ENCODE results near the gene LHX3. TPM values are rescaled to one million over a fixed set of nuclear protein-coding genes. Genes with fewer than 3 reads are reported as not detected.

LHX3 gene
- total RNA-seq, 2 experiments from 2014 or later = not detected

DNA sequence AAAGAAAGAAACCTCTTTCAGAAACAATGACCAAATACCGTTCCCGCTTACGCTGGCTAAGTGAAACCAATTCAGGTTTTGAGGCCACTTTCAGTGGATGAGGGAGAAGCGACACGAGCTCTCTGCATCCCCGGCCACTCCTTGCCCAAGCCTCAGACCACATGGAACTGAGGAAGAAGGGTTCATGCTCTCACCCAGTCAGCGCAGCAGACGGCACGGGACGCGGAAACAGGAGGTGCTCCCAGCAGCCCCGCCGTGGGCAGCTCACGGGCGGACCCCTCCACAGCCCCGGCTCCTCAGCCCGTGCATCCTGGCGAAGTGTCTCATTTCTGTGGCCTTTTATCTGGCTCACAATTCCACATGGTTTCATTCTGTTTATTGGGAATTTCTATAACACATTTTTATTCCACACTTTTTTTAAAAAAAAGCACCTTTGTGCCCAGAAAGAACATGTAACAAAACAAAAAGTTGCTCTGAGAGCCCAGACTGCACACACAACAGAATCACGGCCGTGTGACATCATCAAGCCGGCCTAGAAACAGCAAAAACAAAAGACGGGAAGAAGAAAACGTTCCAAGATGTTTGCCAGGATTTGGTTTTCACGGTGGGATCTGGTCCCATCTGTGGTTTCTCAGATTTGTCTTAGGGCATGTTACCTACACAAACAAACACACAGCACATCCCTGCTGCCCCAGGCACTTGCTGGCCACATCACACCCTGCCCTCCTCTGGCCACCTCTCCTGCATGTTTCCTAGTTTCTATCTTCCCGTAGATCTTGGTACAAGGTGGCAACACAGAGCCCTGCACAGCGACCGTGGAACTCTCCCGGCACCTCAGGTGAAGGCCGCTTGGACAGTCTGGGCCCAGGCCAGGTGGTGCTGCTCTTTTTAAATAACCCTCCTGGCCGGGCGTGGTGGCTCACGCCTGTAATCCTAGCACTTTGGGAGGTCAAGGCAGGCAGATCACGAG, 24.5 kb upstream of the LHX3 start:
- CTCF ChIA-PET = no interaction called here
- no peak overlapping the region for H3K4me3 Mint-ChIP-seq
- peak overlapping the region; percentile 17 for H3K27ac Mint-ChIP-seq
- H3K4me1 Mint-ChIP-seq = peaks cover 50% of the 10 kb centered on the region
- POLR2A ChIA-PET = no interaction called here
- H3K27me3 Mint-ChIP-seq = no peaks in the 10 kb centered on the region
- no peaks in the 10 kb centered on the region for H3K9me3 Mint-ChIP-seq
- no peaks in the 10 kb centered on the region for H3K36me3 Mint-ChIP-seq (ENCODE audit: low read depth)
- no peak for DNase-seq

GRCh38 chr9:136228107-136228875, 23.4 kb upstream of the LHX3 start:
- Mint-ChIP-seq H3K9me3 (no peaks in the 10 kb centered on the region), H3K4me3 (no peak overlapping the region), H3K4me1 (peaks cover 40% of the 10 kb centered on the region), H3K27ac (peak overlapping the region; percentile 1), H3K27me3 (no peaks in the 10 kb centered on the region), H3K36me3 (ENCODE audit: low read depth) (peaks cover 2% of the 10 kb centered on the region)
- POLR2A ChIA-PET = no interaction called here
- CTCF ChIA-PET = interaction anchor here (0.6 kb wide), 1 partner anchor 261 kb away, joined by 3 read pairs; no protein-coding TSS in a partner anchor
- no peak for DNase-seq

DNA sequence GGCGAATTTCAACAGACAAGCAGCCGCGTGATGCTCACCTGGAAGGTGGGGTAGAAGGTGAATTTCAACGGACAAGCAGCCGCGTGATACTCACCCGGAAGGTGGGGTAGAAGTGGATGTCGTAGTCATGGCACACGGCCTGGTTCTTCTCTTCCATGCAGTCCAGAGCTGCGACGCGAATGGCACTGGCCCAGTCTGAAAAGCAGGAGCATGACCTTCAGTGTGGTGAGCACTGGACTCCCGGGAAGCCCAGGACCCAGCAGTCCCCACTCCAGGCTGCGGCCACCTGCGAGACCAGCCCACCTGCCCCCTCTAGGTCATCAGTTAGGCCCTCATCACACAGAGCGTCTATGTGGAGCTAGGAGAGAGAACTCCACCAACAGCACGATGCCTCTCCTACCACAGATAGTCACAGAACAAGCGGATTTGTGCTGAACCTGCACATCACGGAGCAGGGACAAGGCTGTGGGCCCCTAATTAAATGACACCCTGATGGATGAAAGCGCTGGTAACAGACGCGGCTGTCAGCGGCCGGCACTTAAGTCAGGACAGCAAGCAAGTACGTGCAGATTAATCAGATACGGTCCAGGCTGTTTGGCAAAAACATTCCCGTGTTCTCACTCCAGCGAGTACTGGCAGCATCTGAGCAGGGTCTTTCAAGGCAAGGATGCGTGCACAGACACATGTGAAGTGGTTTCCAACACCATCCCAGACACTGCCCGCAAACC, 21.9 kb upstream of the LHX3 start:
- POLR2A ChIA-PET = no interaction called here

DNA sequence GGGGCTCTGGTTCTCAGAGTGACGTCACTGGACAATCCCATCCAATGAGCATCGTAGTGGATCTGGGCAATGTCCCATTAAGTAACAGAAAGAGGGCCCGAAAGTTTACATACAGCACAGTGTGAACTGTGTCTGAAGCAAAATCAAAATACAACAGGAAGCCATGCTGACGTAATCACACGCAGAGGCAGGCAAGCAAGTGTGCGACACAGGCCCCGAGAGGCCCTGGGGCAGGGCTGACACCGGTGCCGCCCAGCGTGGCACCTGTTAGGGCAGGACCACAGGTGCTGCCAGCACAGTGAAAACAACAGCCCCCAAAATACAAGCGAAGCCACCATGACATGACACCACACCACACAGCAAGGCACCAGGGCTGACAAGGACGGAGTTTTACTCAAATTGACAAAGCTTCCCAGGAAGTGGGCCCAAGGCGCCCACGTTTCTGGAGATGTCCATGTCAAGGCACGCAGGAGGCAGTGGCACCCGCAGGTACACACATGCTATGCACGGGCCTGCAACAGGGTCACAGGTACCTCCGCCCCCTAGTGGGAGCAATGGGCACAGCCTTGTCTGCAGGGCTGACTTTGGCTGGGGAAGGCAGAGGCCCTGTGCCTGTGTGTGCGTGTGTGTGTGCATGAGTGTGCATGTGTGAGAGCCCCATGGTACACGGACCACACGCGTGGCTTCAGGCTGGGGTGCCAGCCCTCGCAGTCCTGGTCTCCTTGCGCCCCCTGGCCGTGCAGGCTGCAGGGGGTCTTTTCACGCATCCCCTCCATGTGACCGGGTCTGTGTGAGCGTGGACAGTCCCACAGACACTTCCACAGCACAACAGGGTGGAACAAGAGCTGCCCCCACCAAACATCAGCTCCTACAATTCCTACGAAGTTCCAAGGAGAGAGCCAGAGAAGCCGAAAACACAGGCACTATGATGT, 21.1 kb upstream of the LHX3 start:
- Mint-ChIP-seq H3K4me3 (no peak overlapping the region), H3K27me3 (no peaks in the 10 kb centered on the region)
- POLR2A ChIA-PET = no interaction called here

More for the DNA sequence above, 21.9 kb upstream of the LHX3 start:
- Mint-ChIP-seq H3K27me3 (no peaks in the 10 kb centered on the region), H3K9me3 (no peaks in the 10 kb centered on the region), H3K4me1 (peaks cover 28% of the 10 kb centered on the region), H3K36me3 (ENCODE audit: low read depth) (peaks cover 3% of the 10 kb centered on the region), H3K27ac (no peak overlapping the region), H3K4me3 (no peak overlapping the region)
- CTCF ChIA-PET = no interaction called here
- DNase-seq = no peak

GRCh38 chr9:136225366-136225747, 20.4 kb upstream of the LHX3 start:
- Mint-ChIP-seq H3K27ac (peak overlapping the region; percentile 81), H3K36me3 (ENCODE audit: low read depth) (peaks cover 6% of the 10 kb centered on the region), H3K4me3 (peak overlapping the region; percentile 3), H3K9me3 (no peaks in the 10 kb centered on the region), H3K27me3 (no peaks in the 10 kb centered on the region), H3K4me1 (peaks cover 25% of the 10 kb centered on the region)
- DNase-seq = no peak
- ChIA-PET CTCF (interaction anchor here (1.0 to 1.6 kb wide), 4 partner anchors 13 to 43 kb away, joined by 3 to 4 read pairs (median 3); no protein-coding TSS in a partner anchor), POLR2A (no interaction called here)

More for the DNA sequence above, 21.1 kb upstream of the LHX3 start:
- Mint-ChIP-seq H3K9me3 (no peaks in the 10 kb centered on the region), H3K36me3 (ENCODE audit: low read depth) (peaks cover 6% of the 10 kb centered on the region), H3K27ac (peak overlapping the region; percentile 81), H3K4me1 (peaks cover 27% of the 10 kb centered on the region)
- CTCF ChIA-PET = interaction anchor here (1.4 to 1.6 kb wide), 2 partner anchors 12 to 43 kb away, joined by 3 to 4 read pairs; no protein-coding TSS in a partner anchor
- peak; percentile 77 for DNase-seq

- Mint-ChIP-seq H3K27me3 (no peaks in the 10 kb centered on the region), H3K4me1 (peaks cover 29% of the 10 kb centered on the region), H3K27ac (no peak overlapping the region), H3K9me3 (no peaks in the 10 kb centered on the region), H3K36me3 (ENCODE audit: low read depth) (peaks cover 6% of the 10 kb centered on the region), H3K4me3 (no peak overlapping the region)
- POLR2A ChIA-PET = no interaction called here
- DNase-seq = no peak
- CTCF ChIA-PET = interaction anchor here (1.0 to 1.6 kb wide), 4 partner anchors 10 to 18 kb away, joined by 3 to 4 read pairs (median 3); no protein-coding TSS in a partner anchor
These were observed 19.1 kb upstream of the LHX3 start for GRCh38 chr9:136223871-136224640.

GRCh38 chr9:136222906-136223285, 18.0 kb upstream of the LHX3 start:
- POLR2A ChIA-PET = no interaction called here
- CTCF ChIA-PET = interaction anchor here (1.3 kb wide), 1 partner anchor 11 kb away, joined by 3 read pairs; no protein-coding TSS in a partner anchor
- no peak overlapping the region for H3K27ac Mint-ChIP-seq
- H3K4me1 Mint-ChIP-seq = peaks cover 22% of the 10 kb centered on the region
- no peak overlapping the region for H3K4me3 Mint-ChIP-seq
- H3K36me3 Mint-ChIP-seq (ENCODE audit: low read depth) = peaks cover 6% of the 10 kb centered on the region
- H3K9me3 Mint-ChIP-seq = no peaks in the 10 kb centered on the region
- no peak for DNase-seq
- no peaks in the 10 kb centered on the region for H3K27me3 Mint-ChIP-seq

DNA sequence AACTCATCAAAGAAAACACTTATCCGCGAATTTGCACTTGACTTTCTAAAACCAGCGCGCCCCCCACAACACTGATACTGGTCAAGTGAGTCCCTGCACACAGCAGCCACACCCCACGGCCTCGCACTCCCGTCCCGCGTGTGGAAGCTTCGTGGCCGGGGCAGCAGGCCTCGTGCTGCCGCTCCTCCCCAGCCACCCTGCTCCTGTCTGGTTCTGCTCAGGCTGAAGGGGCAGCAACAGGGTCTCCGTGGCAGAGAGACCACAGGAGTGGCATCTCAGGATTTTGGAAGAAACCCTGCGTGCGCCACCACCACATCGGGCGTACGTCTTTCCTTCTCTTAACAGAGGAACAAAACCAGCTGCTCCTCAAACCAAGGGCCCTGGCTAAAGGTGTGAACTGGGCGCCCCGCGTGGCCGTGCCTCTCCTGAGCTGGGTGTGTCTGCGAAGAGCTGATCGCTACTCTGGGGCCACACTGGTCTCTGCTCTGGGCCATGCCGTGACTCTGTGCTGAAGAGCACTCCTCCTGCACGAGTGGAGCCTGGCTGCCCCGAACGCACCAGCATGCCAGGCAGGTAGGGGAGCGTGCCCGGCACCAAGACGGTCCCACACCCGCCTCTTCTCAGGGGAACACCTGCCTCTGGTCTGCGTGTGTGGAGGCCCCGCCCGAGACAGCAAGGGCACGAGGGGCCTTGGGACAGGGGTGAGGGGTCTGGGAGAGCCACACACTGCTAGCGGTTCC, 17.4 kb upstream of the LHX3 start:
- no peak overlapping the region for H3K27ac Mint-ChIP-seq
- H3K36me3 Mint-ChIP-seq (ENCODE audit: low read depth) = peaks cover 6% of the 10 kb centered on the region
- CTCF ChIA-PET = interaction anchor here (1.3 kb wide), 1 partner anchor 12 kb away, joined by 3 read pairs; no protein-coding TSS in a partner anchor
- H3K4me1 Mint-ChIP-seq = peaks cover 22% of the 10 kb centered on the region
- H3K9me3 Mint-ChIP-seq = no peaks in the 10 kb centered on the region
- POLR2A ChIA-PET = no interaction called here
- H3K27me3 Mint-ChIP-seq = no peaks in the 10 kb centered on the region
- no peak for DNase-seq
- H3K4me3 Mint-ChIP-seq = no peak overlapping the region

DNA sequence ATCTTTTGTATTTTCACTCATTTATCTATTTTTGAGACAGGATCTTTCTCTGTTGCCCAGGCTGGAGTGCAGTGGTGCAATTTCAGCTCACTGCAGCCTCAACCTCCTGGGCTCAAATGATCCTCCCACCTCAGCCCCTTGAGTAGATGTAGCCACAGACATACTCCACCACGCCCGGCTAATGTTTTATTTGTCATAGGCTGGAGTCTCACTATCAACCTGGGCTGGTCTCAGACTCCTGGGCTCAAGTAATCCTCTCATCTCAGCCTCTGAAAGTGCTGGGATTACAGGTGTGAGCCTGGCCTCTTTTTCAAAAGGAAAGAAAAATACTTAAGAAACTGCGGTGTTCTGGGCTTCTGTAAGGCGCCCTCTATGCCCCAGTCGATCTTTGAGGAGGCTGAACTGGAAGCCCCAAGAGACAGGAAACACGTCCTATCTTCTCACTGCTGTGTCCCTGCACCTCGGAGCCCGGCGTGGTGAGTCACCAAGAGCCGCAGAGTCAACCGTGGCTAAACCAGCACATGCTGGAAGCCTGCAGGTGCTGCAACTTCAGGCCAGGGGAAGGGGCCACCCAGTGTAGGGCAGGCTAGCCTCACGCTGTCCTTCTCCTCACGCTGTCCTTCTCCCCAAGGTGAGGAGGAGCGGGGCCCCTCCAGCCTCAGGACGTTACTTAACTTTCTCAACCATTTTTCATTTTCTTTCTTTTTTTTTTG, 15.2 kb upstream of the LHX3 start:
- Mint-ChIP-seq H3K4me1 (peaks cover 17% of the 10 kb centered on the region), H3K4me3 (no peak overlapping the region), H3K27ac (peak overlapping the region; percentile 17), H3K27me3 (no peaks in the 10 kb centered on the region), H3K9me3 (no peaks in the 10 kb centered on the region), H3K36me3 (ENCODE audit: low read depth) (peaks cover 15% of the 10 kb centered on the region)
- CTCF ChIA-PET = no interaction called here
- DNase-seq = peak; percentile 19
- POLR2A ChIA-PET = no interaction called here

DNA sequence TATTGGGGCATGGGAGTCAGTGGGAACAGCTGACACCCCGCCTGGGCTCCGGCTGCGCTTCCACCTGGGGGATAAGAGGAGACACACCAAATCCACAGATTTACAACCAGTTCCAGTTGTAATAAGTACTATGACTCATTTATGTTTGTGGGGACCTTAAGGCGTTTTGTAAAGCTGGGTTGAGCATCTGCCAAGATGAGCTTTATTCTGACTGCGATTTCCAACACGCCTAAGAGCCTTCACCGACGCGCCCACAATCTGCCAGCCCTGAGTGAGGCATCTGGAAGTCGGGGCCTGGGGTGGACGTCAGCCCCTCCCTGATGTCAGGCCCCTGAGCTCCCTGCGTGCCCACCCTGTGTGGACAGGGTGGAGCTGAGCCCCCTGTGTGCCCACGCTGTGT, 14.3 kb upstream of the LHX3 start:
- Mint-ChIP-seq H3K36me3 (ENCODE audit: low read depth) (peaks cover 24% of the 10 kb centered on the region), H3K9me3 (no peaks in the 10 kb centered on the region), H3K27ac (no peak overlapping the region), H3K27me3 (no peaks in the 10 kb centered on the region), H3K4me1 (peaks cover 16% of the 10 kb centered on the region), H3K4me3 (no peak overlapping the region)
- POLR2A ChIA-PET = no interaction called here
- DNase-seq = no peak
- CTCF ChIA-PET = interaction anchor here (0.6 kb wide), 1 partner anchor 79 kb away, joined by 3 read pairs; no protein-coding TSS in a partner anchor

Measured in activated CD4-positive, alpha-beta T cell treated with anti-CD3 and anti-CD28 coated beads, Interleukin-2, amount 10 ng/mL, durations not matched to agents 7 days and 5 days (primary cell).